Measurements from ENCODE around the gene POF1B. TPM values are rescaled to one million over a fixed set of nuclear protein-coding genes. Genes with fewer than 3 reads are reported as not detected.
"Not testable (repeated sequence)": the region's sequence is repeated elsewhere in the genome, so short reads cannot be mapped to it uniquely, and the experiment has no call there.

The POF1B gene
- total and polyA plus RNA-seq, 2 experiments from 2014 or later: not detected

GRCh38 chrX:85326234-85327059, 53.0 kb downstream of the POF1B start:
- H3K9me3 ChIP-seq (ENCODE audit: low read depth): no peaks in the 10 kb centered on the region
- H3K4me1 ChIP-seq (ENCODE audit: insufficient read depth): no peaks in the 10 kb centered on the region
- no peaks in the 10 kb centered on the region for H3K36me3 ChIP-seq (ENCODE audit: low read depth)
- no peaks in the 10 kb centered on the region for H3K9me2 ChIP-seq (ENCODE audit: insufficient read depth)
- WGBS, 2 experiments (ENCODE audit: low coverage in 1 of 2, low lambda C conversion rate in 2 of 2, missing lambda C conversion rate in 2 of 2): 51 to 57% methylated on average over 22 to 24 of the region's 29 CpGs
- no peaks in the 10 kb centered on the region for H3F3A ChIP-seq (ENCODE audit: insufficient read depth)
- no peaks in the 10 kb centered on the region for H4K20me1 ChIP-seq (ENCODE audit: insufficient read depth)
- TF ChIP-seq EZH2 (IDR thresholded peaks at IDR 0.05; ENCODE audit: insufficient read depth, poor library complexity, severe bottlenecking) (no peak), EZH2phosphoT487 (IDR thresholded peaks at IDR 0.05; ENCODE audit: insufficient read depth, low read depth) (no peak)
- no peaks in the 10 kb centered on the region for H3K79me2 ChIP-seq (ENCODE audit: insufficient read depth)
- H3K4me3 ChIP-seq: no peak overlapping the region
- in situ Hi-C loops (cut with MboI): no loop called here
- no peak overlapping the region for H3K27ac ChIP-seq
- no peaks in the 10 kb centered on the region for H3K27me3 ChIP-seq (replicated peaks; ENCODE audit: insufficient read depth)
- no peak overlapping the region for H3K4me2 ChIP-seq (ENCODE audit: unreplicated experiment)
- DNase-seq: no peak
- H2AFZ ChIP-seq: no peak overlapping the region
- no peak overlapping the region for H3K9ac ChIP-seq

GRCh38 chrX:85311348-85311747, 68.1 kb downstream of the POF1B start:
- DNase-seq; in situ Hi-C loops (cut with MboI); H3K9ac ChIP-seq: not testable (repeated sequence)

GRCh38 chrX:85309717-85310116, 69.7 kb downstream of the POF1B start:
- H3K27ac ChIP-seq: no peak overlapping the region
- no peak overlapping the region for H3K4me3 ChIP-seq
- no peak overlapping the region for H2AFZ ChIP-seq
- in situ Hi-C loops (cut with MboI): no loop called here
- H3K9me2 ChIP-seq (ENCODE audit: insufficient read depth): no peaks in the 10 kb centered on the region
- WGBS, 2 experiments (ENCODE audit: low coverage in 1 of 2, low lambda C conversion rate in 2 of 2, missing lambda C conversion rate in 2 of 2): 31 to 39% methylated on average over 2 of the region's 2 CpGs
- H3K4me1 ChIP-seq (ENCODE audit: insufficient read depth): no peaks in the 10 kb centered on the region
- H4K20me1 ChIP-seq (ENCODE audit: insufficient read depth): no peaks in the 10 kb centered on the region
- no peaks in the 10 kb centered on the region for H3K9me3 ChIP-seq (ENCODE audit: low read depth)
- no peaks in the 10 kb centered on the region for H3K79me2 ChIP-seq (ENCODE audit: insufficient read depth)
- H3F3A ChIP-seq (ENCODE audit: insufficient read depth): no peaks in the 10 kb centered on the region
- no peaks in the 10 kb centered on the region for H3K27me3 ChIP-seq (replicated peaks; ENCODE audit: insufficient read depth)
- no peaks in the 10 kb centered on the region for H3K36me3 ChIP-seq (ENCODE audit: low read depth)
- TF ChIP-seq EZH2phosphoT487 (IDR thresholded peaks at IDR 0.05; ENCODE audit: insufficient read depth, low read depth) (no peak), EZH2 (IDR thresholded peaks at IDR 0.05; ENCODE audit: insufficient read depth, poor library complexity, severe bottlenecking) (no peak)
- no peak overlapping the region for H3K9ac ChIP-seq
- DNase-seq: no peak
- H3K4me2 ChIP-seq (ENCODE audit: unreplicated experiment): no peak overlapping the region

More at GRCh38 chrX:85311348-85311747, 68.1 kb downstream of the POF1B start:
- H2AFZ ChIP-seq; H3K27me3 ChIP-seq (replicated peaks; ENCODE audit: insufficient read depth); H3K4me1 ChIP-seq (ENCODE audit: insufficient read depth); H3K4me2 ChIP-seq (ENCODE audit: unreplicated experiment); H3K9me2 ChIP-seq (ENCODE audit: insufficient read depth); H3K79me2 ChIP-seq (ENCODE audit: insufficient read depth); H3K9me3 ChIP-seq (ENCODE audit: low read depth); H3K36me3 ChIP-seq (ENCODE audit: low read depth); H3F3A ChIP-seq (ENCODE audit: insufficient read depth); H4K20me1 ChIP-seq (ENCODE audit: insufficient read depth); H3K4me3 ChIP-seq; H3K27ac ChIP-seq: not testable (repeated sequence)
- WGBS, 2 experiments (ENCODE audit: low coverage in 1 of 2, low lambda C conversion rate in 2 of 2, missing lambda C conversion rate in 2 of 2): 52 to 53% methylated on average over 2 of the region's 2 CpGs

DNA sequence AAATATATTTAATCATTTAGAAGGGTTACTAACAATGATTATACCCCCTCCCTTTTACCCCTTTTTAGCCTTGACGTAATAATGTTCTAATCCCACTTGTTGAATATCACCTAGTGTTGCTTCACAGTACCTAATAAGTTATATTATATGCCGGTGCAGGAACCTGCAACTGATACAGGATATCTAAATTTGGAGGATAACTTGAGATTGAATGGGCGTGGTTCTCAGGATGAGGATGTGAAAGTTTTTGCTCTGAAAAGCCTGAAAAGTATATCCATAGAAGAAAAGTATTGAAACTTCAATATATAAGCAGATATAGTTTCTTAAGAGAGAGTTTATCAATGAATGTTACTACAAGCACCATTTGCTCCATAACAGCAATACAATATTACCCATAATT, 75.9 kb downstream of the POF1B start:
- TF ChIP-seq EZH2phosphoT487 (IDR thresholded peaks at IDR 0.05; ENCODE audit: insufficient read depth, low read depth) (no peak), EZH2 (IDR thresholded peaks at IDR 0.05; ENCODE audit: insufficient read depth, poor library complexity, severe bottlenecking) (no peak)
- H3K79me2 ChIP-seq (ENCODE audit: insufficient read depth): no peaks in the 10 kb centered on the region
- H2AFZ ChIP-seq: no peak overlapping the region
- no peaks in the 10 kb centered on the region for H4K20me1 ChIP-seq (ENCODE audit: insufficient read depth)
- H3F3A ChIP-seq (ENCODE audit: insufficient read depth): no peaks in the 10 kb centered on the region
- in situ Hi-C loops (cut with MboI): no loop called here
- no peaks in the 10 kb centered on the region for H3K9me2 ChIP-seq (ENCODE audit: insufficient read depth)
- no peaks in the 10 kb centered on the region for H3K36me3 ChIP-seq (ENCODE audit: low read depth)
- no peak overlapping the region for H3K4me2 ChIP-seq (ENCODE audit: unreplicated experiment)
- no peak for DNase-seq
- H3K4me1 ChIP-seq (ENCODE audit: insufficient read depth): no peaks in the 10 kb centered on the region
- H3K9ac ChIP-seq: no peak overlapping the region
- WGBS, 2 experiments (ENCODE audit: low coverage in 1 of 2, low lambda C conversion rate in 2 of 2, missing lambda C conversion rate in 2 of 2): 32% methylated on average over 3 of the region's 3 CpGs
- no peaks in the 10 kb centered on the region for H3K9me3 ChIP-seq (ENCODE audit: low read depth)
- H3K27ac ChIP-seq: no peak overlapping the region
- H3K27me3 ChIP-seq (replicated peaks; ENCODE audit: insufficient read depth): no peaks in the 10 kb centered on the region
- H3K4me3 ChIP-seq: no peak overlapping the region
